ENCODE results near the gene UNC50. TPM values are rescaled to one million over a fixed set of nuclear protein-coding genes. Genes with fewer than 3 reads are reported as not detected.
A peak's percentile ranks its signal among the peaks of the same experiment; 100 is the strongest.

UNC50 gene
- total and polyA plus RNA-seq, 8 donors, result 10.3 to 71.4 (median 36.2) TPM

DNA sequence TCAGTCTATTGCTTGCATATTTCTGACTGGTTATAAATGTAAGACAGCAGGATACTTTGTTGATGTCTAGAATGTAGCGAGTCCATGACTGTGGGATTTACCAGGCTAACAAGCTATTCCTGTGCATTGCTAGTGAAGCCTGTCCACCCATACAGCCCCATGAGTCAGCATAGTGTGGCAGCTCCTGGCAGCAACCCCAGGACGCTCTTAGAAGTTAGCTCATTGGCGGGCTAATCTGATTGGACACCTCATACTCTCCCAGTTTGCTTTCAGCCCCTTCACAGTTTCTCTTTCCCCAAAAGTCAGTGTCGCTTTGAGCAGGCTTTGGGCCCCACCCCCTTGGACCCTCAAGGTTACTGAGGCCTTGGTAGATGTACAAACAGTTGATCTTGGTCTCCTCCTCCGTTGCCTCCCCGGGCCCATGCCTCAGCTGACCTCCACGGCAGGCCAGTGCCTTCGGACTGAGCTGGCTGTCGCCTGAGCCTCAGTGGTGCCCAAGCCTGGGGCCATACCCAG is 48.1 kb upstream of the UNC50 start:
- Histone ChIP-seq H3K27ac (peak overlapping the region in 4 of 5 donors; percentile 60 to 75 (median 64)), H3K9me3 (no peaks in the 10 kb centered on the region), H3K27me3 (no peaks in the 10 kb centered on the region), H3K36me3 (peaks cover 33 to 77% (median 68%) of the 10 kb centered on the region in 4 donors), H3K4me1 (peaks cover 0 to 29% (median 13%) of the 10 kb centered on the region in 4 donors), H3K4me3 (no peak overlapping the region)
- no peak for DNase-seq
- TF ChIP-seq POLR2A (IDR thresholded peaks at IDR 0.05), result no peak
- TF ChIP-seq, protein P1, sequence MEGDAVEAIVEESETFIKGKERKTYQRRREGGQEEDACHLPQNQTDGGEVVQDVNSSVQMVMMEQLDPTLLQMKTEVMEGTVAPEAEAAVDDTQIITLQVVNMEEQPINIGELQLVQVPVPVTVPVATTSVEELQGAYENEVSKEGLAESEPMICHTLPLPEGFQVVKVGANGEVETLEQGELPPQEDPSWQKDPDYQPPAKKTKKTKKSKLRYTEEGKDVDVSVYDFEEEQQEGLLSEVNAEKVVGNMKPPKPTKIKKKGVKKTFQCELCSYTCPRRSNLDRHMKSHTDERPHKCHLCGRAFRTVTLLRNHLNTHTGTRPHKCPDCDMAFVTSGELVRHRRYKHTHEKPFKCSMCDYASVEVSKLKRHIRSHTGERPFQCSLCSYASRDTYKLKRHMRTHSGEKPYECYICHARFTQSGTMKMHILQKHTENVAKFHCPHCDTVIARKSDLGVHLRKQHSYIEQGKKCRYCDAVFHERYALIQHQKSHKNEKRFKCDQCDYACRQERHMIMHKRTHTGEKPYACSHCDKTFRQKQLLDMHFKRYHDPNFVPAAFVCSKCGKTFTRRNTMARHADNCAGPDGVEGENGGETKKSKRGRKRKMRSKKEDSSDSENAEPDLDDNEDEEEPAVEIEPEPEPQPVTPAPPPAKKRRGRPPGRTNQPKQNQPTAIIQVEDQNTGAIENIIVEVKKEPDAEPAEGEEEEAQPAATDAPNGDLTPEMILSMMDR (IDR thresholded peaks at IDR 0.05), result no peak
- no peak for TF ChIP-seq POLR2AphosphoS5 (IDR thresholded peaks at IDR 0.05)
- no peak for TF ChIP-seq EP300 (IDR thresholded peaks at IDR 0.05)
- 61 to 91% (median 87%) methylated on average over 7 to 9 of the region's 9 CpGs for WGBS, 5 donors
- intact Hi-C loops (cut with DNase I; ENCODE audit: low total_unique reads), result no loop called here

DNA sequence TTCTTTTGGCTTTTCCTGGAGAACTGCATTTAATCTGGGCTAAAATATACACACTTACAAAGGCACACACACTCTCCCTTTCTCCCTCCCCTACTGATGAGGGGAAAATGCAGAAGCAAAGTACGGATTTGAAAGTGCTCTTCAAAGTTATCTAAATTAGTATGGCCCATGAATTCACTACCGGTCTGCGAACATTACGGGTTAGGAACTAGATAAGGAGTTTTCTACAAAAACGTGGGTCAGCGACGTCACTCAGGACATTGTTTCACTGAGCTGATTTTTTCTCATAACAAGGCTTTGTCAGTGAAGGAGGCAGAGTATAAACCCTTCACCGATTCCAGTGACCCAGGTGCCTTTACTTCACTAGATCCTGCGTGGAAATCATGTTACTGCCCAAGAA is 47.4 kb upstream of the UNC50 start:
- 78 to 87% (median 84%) methylated on average over 9 of the region's 9 CpGs for WGBS, 5 donors
- intact Hi-C loops (cut with DNase I; ENCODE audit: low total_unique reads), result no loop called here
- H3K36me3 ChIP-seq, result peaks cover 28 to 77% (median 68%) of the 10 kb centered on the region in 4 donors
- H3K27me3 ChIP-seq, result no peaks in the 10 kb centered on the region
- no peaks in the 10 kb centered on the region for H3K9me3 ChIP-seq
- no peak for DNase-seq
- H3K27ac ChIP-seq, result peak overlapping the region in 4 of 5 donors; percentile 60 to 75 (median 64)
- peaks cover 0 to 29% (median 13%) of the 10 kb centered on the region in 4 donors for H3K4me1 ChIP-seq
- H3K4me3 ChIP-seq, result no peak overlapping the region
- TF ChIP-seq, protein P1 (IDR thresholded peaks at IDR 0.05), result no peak
- TF ChIP-seq POLR2AphosphoS5 (IDR thresholded peaks at IDR 0.05), result no peak
- TF ChIP-seq EP300 (IDR thresholded peaks at IDR 0.05), result no peak
- TF ChIP-seq POLR2A (IDR thresholded peaks at IDR 0.05), result no peak

DNA sequence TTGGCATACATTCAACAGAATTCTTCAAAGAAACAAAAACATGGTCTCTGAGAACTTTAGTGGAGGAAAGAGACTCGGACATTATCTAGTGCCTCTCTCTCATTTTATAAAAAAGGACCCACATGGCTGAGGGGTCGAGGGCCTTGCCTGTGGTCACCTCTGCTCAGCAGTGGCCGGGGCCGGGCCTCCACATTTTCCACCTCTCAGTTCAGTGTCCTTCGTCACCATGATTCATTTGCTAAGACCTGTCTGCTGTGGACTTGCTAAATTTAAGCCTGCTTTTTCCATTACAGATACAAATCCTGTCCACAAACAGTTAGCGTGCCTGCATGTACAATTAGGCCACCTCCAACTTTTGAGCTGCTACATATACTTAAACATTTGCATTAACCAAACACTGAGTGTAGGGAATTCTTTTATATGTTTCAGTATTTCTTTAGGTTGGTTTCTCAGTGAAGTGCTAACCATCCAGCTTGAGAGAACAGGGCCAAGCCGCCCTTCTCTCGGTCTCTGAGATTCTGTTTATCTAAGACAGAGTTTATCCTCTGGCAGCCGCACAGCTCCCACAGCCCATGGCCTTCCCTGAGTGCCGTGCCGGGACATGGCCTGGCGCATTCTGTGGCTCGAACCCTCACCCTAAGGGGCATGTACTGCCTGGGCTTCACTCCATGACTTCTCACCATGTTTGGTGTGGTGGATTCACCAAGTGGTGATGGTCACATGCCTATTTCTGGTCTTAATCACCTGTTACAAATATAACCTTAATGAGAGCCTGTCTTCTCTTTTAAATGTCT is 46.3 kb upstream of the UNC50 start:
- H3K36me3 ChIP-seq, result peaks cover 21 to 81% (median 72%) of the 10 kb centered on the region in 4 donors
- peaks cover 0 to 29% (median 13%) of the 10 kb centered on the region in 4 donors for H3K4me1 ChIP-seq
- no peaks in the 10 kb centered on the region for H3K27me3 ChIP-seq
- no peak overlapping the region for H3K4me3 ChIP-seq
- H3K27ac ChIP-seq, result peak overlapping the region in 4 of 5 donors; percentile 38 to 75 (median 61)
- TF ChIP-seq, protein P1 (IDR thresholded peaks at IDR 0.05), result no peak
- peak in 1 of 3 donors; percentile 43 for TF ChIP-seq POLR2AphosphoS5 (IDR thresholded peaks at IDR 0.05)
- WGBS, 5 donors, result 69 to 84% (median 81%) methylated on average over 13 of the region's 13 CpGs
- intact Hi-C loops (cut with DNase I; ENCODE audit: low total_unique reads), result no loop called here
- no peak for DNase-seq
- H3K9me3 ChIP-seq, result no peaks in the 10 kb centered on the region

DNA sequence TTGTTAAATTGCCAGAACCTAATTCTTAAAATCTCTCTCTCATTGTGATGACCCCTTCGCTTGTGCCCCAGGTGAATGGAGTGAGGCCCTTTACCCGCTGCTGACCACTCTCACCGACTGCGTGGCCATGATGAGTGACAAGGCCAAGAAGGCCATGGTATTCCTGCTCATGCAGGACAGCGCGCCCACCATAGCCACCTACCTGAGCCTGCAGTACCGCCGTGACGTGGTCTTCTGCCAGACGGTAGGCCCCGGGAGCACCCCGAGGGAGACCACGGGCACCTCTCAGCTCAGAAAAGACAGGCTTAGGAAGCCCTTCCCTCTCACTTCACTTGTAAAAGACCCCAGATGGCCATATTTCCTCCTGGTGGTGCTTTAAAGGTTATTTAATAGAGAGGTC is 45.0 kb upstream of the UNC50 start:
- peaks cover 0 to 27% (median 13%) of the 10 kb centered on the region in 4 donors for H3K4me1 ChIP-seq
- DNase-seq, result no peak
- no peaks in the 10 kb centered on the region for H3K27me3 ChIP-seq
- peak overlapping the region in 1 of 5 donors; percentile 67 for H3K27ac ChIP-seq
- TF ChIP-seq EP300 (IDR thresholded peaks at IDR 0.05) (no peak), POLR2AphosphoS5 (IDR thresholded peaks at IDR 0.05) (no peak), POLR2A (IDR thresholded peaks at IDR 0.05) (no peak)
- TF ChIP-seq, protein P1 (IDR thresholded peaks at IDR 0.05), result no peak
- no peak overlapping the region for H3K4me3 ChIP-seq
- intact Hi-C loops (cut with DNase I; ENCODE audit: low total_unique reads), result no loop called here
- 96 to 98% (median 98%) methylated on average over 13 of the region's 13 CpGs for WGBS, 5 donors
- H3K9me3 ChIP-seq, result no peaks in the 10 kb centered on the region
- peaks cover 24 to 83% (median 76%) of the 10 kb centered on the region in 4 donors for H3K36me3 ChIP-seq

Measured in stomach (tissue), 9 donors.